Left renal cortex interstitium (tissue), 4 donors: Measurements from ENCODE around the gene ERC2. TPM values are rescaled to one million over a fixed set of nuclear protein-coding genes. Genes with fewer than 3 reads are reported as not detected.

Experiments
- DNase-seq, 4 donors: peaks; one replicate each; pipeline ENCODE4 v3.0.0-alpha.2; 2013; ENCODE audit warnings: low read depth in 4 of 4, low spot score in 2 of 4, missing footprints in 1 of 4
- polyA plus RNA-seq, 4 donors: library from polyadenylated mRNA; unstranded; fragments of 120-200 nt; gene quantifications; one replicate each; pipeline ENCODE4 v1.2.1, GENCODE V29; 2013; ENCODE audit not compliant: insufficient read length in 4 of 4

Gene ERC2
- polyA plus RNA-seq, 4 donors = 2.0 to 4.2 (median 3.8) TPM

DNA sequence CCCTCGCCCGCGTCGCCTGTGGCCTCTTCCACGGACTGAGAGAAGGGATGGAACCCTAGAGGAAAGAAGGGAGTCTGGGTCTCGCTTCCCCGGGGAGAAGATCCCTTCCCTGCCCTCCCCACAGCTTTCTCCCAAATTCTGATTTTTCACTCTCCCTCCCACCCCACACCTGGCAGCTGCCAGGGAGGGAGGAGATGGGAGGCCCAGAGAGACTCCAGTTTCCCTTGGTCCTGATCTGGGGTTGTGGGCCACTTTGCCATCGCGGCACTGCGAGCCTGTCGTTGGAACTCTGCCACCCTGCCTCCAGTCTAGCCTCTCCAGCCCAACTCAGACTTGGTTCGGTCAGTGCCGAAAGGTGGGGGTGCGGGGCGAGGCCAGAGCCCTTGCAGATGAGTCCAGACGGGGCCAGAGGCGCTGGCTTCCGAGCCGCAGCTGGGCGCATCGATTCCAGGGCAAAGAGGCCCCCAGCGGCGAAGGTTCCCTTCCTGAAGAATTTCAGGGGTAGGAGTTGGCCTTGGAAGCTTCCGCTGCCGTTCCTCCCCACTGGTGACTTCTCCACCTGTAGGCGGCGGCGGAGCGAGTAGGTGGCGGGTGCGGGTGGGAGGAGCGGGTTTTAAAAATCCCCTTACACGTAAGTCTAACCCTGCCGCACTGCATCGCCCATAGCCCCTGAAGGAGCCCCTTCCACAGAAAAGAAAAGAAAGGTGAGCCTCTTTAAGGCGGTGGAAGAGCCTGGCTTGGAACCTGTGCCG, 986.3 kb downstream of the ERC2 start:
- no peak for DNase-seq

GRCh38 chr3:55480911-55481743, 987.1 kb downstream of the ERC2 start:
- DNase-seq = no peak

GRCh38 chr3:55477306-55478303, 990.7 kb downstream of the ERC2 start:
- no peak for DNase-seq

DNA sequence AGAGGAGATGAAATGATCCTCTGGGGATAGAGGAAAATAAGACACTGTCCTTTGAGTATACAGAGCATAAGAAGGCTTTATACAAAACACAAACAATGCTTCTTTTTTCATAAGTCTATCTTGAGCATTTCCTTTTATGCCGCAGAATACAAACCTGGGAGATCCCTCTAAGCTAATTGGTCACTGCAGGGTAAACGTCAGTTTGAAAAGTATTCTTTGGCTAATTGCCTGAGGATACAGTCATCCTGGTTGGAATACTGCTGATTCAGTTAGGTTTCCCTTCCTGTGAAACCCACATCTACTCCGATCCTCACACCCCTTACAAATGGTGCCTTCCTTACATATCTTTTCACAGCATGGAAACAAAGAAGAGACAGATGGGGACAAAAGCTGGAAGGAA, 991.8 kb downstream of the ERC2 start:
- DNase-seq = no peak

- DNase-seq = no peak
These were observed 994.0 kb downstream of the ERC2 start for GRCh38 chr3:55474213-55474632.

GRCh38 chr3:55473788-55474187, 994.5 kb downstream of the ERC2 start:
- no peak for DNase-seq

DNA sequence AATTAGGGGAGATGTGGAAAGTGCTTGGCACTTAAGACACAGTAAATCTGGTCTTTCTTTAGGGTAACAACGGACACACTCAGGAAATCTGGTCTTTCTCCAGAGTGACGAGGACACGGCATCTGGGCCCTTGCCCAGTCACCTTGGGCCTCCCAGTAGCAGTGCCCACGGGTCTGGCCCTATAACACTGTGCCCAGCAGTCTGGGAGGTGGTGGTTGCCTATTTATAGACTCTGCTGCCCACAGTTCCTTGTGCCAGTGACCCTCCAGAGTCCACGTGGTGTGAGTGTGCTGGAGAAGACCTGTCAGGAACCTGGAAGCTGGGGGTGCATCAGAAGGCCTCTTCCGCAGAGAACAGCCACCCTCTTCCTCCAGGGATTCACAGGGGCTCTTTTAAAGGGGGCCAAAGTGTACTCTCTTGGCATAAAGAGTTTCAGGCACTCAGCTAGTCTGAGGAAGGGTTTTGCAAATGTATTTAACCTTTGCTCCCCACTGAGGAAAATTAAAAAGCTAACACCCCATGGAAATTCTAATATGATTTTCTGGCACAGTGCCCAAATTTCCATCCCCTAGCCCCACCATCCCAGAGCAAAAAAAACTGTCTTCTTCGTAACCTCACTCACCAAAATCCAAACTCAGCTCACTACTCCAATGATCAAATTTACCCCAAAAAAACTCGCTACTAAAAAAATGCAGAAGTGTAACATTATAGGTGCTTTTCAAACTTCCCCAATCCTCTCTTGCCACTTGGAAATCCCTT, 996.6 kb downstream of the ERC2 start:
- DNase-seq = no peak

DNA sequence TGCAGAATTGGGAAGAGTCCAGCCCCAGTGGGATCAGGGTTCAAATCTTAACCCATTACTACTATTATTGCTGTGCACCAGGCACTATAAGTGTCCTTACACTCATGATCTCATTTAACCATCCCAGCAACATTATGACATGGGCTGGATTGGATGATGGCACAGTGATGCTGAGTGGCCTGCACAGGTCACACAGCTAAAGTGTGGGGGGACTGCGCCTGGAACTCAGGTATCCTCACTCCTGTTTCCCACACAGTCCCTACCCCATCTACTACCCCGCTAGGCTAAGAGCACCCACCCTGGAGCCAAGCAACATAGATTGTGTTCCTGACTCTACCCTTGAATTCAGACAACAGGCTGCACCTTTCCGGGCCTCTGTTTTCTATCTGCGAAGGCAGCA, 997.2 kb downstream of the ERC2 start:
- no peak for DNase-seq

GRCh38 chr3:55469957-55470526, 998.2 kb downstream of the ERC2 start:
- DNase-seq = no peak

DNA sequence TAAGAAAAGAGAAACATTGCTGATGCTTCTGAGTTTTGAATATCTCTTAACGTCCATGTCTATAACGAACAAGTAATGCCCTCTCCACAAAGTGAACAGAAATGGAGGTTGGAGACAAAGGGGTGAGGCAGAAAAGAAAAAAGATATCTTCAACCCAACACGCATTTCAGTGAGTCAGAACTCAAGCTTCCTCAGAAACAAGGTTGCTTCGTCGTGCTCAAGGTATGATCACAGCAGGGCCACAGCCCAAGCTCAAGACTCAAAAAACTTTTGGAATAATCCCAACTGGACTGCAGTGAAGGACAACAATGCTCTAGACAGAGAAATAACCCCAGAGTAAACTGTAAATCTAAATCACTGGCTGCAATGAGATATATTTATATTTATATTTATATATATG, 1000.0 kb downstream of the ERC2 start:
- DNase-seq = no peak

GRCh38 chr3:55467099-55467498, 1001.2 kb downstream of the ERC2 start:
- DNase-seq = no peak

GRCh38 chr3:55466526-55466925, 1001.7 kb downstream of the ERC2 start:
- no peak for DNase-seq

DNA sequence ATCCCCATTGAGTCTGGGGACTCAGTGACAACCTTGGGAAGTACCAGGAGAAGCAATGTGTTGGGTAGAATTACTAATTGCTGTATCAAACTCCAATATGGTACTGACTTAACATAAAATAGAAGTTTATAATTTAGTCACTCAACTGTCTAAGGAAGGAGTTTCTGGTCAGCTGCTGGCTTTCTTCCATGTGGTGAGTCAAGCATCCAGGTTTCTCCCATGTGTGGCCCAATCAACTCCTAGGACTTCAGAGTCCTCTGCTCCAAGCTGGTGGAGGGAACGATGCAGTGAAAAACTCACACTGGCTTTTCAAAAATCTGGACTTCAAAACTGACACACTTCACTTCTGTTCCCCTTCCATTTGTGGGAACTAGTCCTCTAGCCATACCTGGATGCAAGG, 1006.4 kb downstream of the ERC2 start:
- no peak for DNase-seq

- no peak for DNase-seq
These were observed 1008.4 kb downstream of the ERC2 start for GRCh38 chr3:55459838-55460237.

Other genes starting within 250 kb of the ERC2 start
- 10 to 100 TPM; 25.7 to 59.7 (median 41.8) TPM for gene CCDC66, start 88.7 kb upstream of the ERC2 start, polyA plus RNA-seq
- gene TASOR, start 214.8 kb upstream of the ERC2 start, polyA plus RNA-seq = 10 to 100 TPM; 67.1 to 95.1 (median 76.1) TPM